OCI-LY3 (cell line): ENCODE data around the gene TANK.
"Not testable (repeated sequence)": the region's sequence is repeated elsewhere in the genome, so short reads cannot be mapped to it uniquely, and the experiment has no call there.

ENCODE experiments used
- H2AFZ ChIP-seq: fragments of 200-600, 300-600 bp; shearing (Covaris generic); 2 replicates; pipeline ENCODE4 v1.6.0; 2014; ENCODE audit warnings: antibody characterized with exemption, low read depth, low read length
- H3K27ac ChIP-seq: fragments of 200-600, 300-600 bp; sonication (generic); 2 replicates; pipeline ENCODE4 v1.5.1; 2014; ENCODE audit warnings: mild to moderate bottlenecking, low read length, moderate library complexity, mixed read lengths
- H3K27me3 ChIP-seq: fragments of 200-600, 300-600 bp; sonication (generic); 2 replicates; pipeline ENCODE4 v1.6.1; 2014; ENCODE audit warnings: low read depth, low read length, mixed read lengths
- H3K36me3 ChIP-seq: fragments of 200-600, 300-600 bp; sonication (generic); replicated peaks from 2 replicates; pipeline ENCODE3; 2014; ENCODE audit warnings: low read depth, low read length, mixed read lengths
- H3K4me1 ChIP-seq: fragments of 300-600, 200-600 bp; sonication (generic); 2 replicates; pipeline ENCODE4 v1.6.1; 2014; ENCODE audit warnings: low read length, mixed read lengths
- H3K4me2 ChIP-seq: fragments of 200-600, 300-600 bp; sonication (generic); 2 replicates; pipeline ENCODE4 v1.6.1; 2014; ENCODE audit warnings: low read length, mixed read lengths
- H3K4me3 ChIP-seq: fragments of 300-600, 200-600 bp; sonication (generic); 2 replicates; pipeline ENCODE4 v1.5.1; 2014; ENCODE audit warnings: antibody characterized with exemption, mild to moderate bottlenecking, low read length, moderate library complexity
- H3K79me2 ChIP-seq: fragments of 300-600, 200-600 bp; shearing (Covaris generic); 2 replicates; pipeline ENCODE4 v1.6.1; 2014; ENCODE audit warnings: mild to moderate bottlenecking, low read length, mixed read lengths
- H3K9ac ChIP-seq: fragments of 300-600, 200-600 bp; shearing (Covaris generic); 2 replicates; pipeline ENCODE4 v1.6.0; 2014; ENCODE audit warnings: mild to moderate bottlenecking, low read length, moderate library complexity
- H3K9me3 ChIP-seq: fragments of 200-600, 300-600 bp; shearing (Covaris generic); 2 replicates; pipeline ENCODE4 v1.6.1; 2014; ENCODE audit warnings: low read length, mixed read lengths; ENCODE audit not compliant: insufficient read depth
- H4K20me1 ChIP-seq: fragments of 200-600, 300-600 bp; sonication (generic); 2 replicates; pipeline ENCODE4 v1.6.1; 2016; ENCODE audit warnings: low read length, mixed read lengths; ENCODE audit not compliant: insufficient read depth
- CTCF ChIP-seq: fragments of 200-600, 300-600 bp; sonication (generic); IDR thresholded peaks from 2 replicates; pipeline ENCODE4 v1.5.1; 2014; ENCODE audit warnings: antibody characterized with exemption, low read length, low read depth
- EZH2phosphoT487 ChIP-seq: fragments of 200-600 bp; shearing (Covaris generic); IDR thresholded peaks from 2 replicates; pipeline ENCODE4 v1.6.1; 2018; ENCODE audit warnings: antibody characterized with exemption, mixed run types, low read depth

TANK gene

GRCh38 chr2:161177969-161178368 is 17.7 kb downstream of the TANK start:
- H3K27me3 ChIP-seq: no peaks in the 10 kb centered on the region
- H3K4me1 ChIP-seq: peaks cover 45% of the 10 kb centered on the region
- peaks cover 62% of the 10 kb centered on the region for H4K20me1 ChIP-seq
- H3K9ac ChIP-seq: no peak overlapping the region
- TF ChIP-seq EZH2phosphoT487: no peak
- no peak for TF ChIP-seq CTCF
- no peak overlapping the region for H3K4me3 ChIP-seq
- H3K79me2 ChIP-seq: peaks cover 88% of the 10 kb centered on the region
- H3K36me3 ChIP-seq: peaks cover 89% of the 10 kb centered on the region
- peaks cover 6% of the 10 kb centered on the region; the same call in 1 of the 2 replicates for H3K9me3 ChIP-seq
- H3K4me2 ChIP-seq: peak overlapping the region; percentile 36
- H2AFZ ChIP-seq: no peak overlapping the region
- peak overlapping the region; percentile 56 for H3K27ac ChIP-seq

- no peaks in the 10 kb centered on the region for H3K27me3 ChIP-seq
- peaks cover 59% of the 10 kb centered on the region for H4K20me1 ChIP-seq
- peaks cover 6% of the 10 kb centered on the region; the same call in 1 of the 2 replicates for H3K9me3 ChIP-seq
- TF ChIP-seq EZH2phosphoT487: no peak
- TF ChIP-seq CTCF: no peak
- H3K79me2 ChIP-seq: peaks cover 80% of the 10 kb centered on the region
- H3K4me1 ChIP-seq: peaks cover 37% of the 10 kb centered on the region
- H2AFZ ChIP-seq: no peak overlapping the region
- H3K27ac ChIP-seq: no peak overlapping the region
- no peak overlapping the region for H3K9ac ChIP-seq
- peaks cover 90% of the 10 kb centered on the region for H3K36me3 ChIP-seq
- no peak overlapping the region for H3K4me2 ChIP-seq
- H3K4me3 ChIP-seq: no peak overlapping the region
These were observed 18.5 kb downstream of the TANK start for GRCh38 chr2:161178756-161179155.

- Histone ChIP-seq H3K4me3 (no peak overlapping the region), H3K4me2 (no peak overlapping the region), H3K27ac (no peak overlapping the region), H3K79me2 (peaks cover 69% of the 10 kb centered on the region), H2AFZ (no peak overlapping the region), H3K36me3 (peaks cover 61% of the 10 kb centered on the region), H3K9ac (no peak overlapping the region), H4K20me1 (peaks cover 76% of the 10 kb centered on the region), H3K9me3 (no peaks in the 10 kb centered on the region), H3K4me1 (peaks cover 8% of the 10 kb centered on the region), H3K27me3 (no peaks in the 10 kb centered on the region)
- TF ChIP-seq EZH2phosphoT487: no peak
- TF ChIP-seq CTCF: no peak
These were observed 29.8 kb downstream of the TANK start for GRCh38 chr2:161190050-161190449.

GRCh38 chr2:161195602-161196001 is 35.4 kb downstream of the TANK start:
- Histone ChIP-seq H3K79me2 (peaks cover 98% of the 10 kb centered on the region), H4K20me1 (peaks cover 82% of the 10 kb centered on the region), H3K4me1 (peaks cover 20% of the 10 kb centered on the region), H3K36me3 (peaks cover 62% of the 10 kb centered on the region)
- not testable (repeated sequence) for H3K27ac ChIP-seq, H2AFZ ChIP-seq, H3K4me2 ChIP-seq, H3K9ac ChIP-seq, H3K4me3 ChIP-seq, H3K9me3 ChIP-seq, H3K27me3 ChIP-seq
